IMR-90 (cell line): ENCODE measurements around the gene NKAIN2. TPM values are rescaled to one million over a fixed set of nuclear protein-coding genes. Genes with fewer than 3 reads are reported as not detected.
A peak's percentile ranks its signal among the peaks of the same experiment; 100 is the strongest.

Experiments used
- ATAC-seq: fragments of 200-7000 bp; cut with Tn5 transposase; 2 replicates; pipeline ENCODE4 v1.9.1; 2020; ENCODE audit warnings: low read depth, mild to moderate bottlenecking, moderate library complexity
- BruUV-seq: library from RNA; stranded (reverse); fragments of 400-500 nt; replicated peaks from 2 replicates; lab custom pipeline; 2021; lab: Mats Ljungman, UMichigan
- CTCF ChIA-PET: fragments of 300-600 bp; formaldehyde crosslinking; extraction: SDS; loops from one replicate; lab custom pipeline; 2021; ENCODE audit warnings: antibody characterized with exemption; lab: Yijun Ruan, JAX
- POLR2A ChIA-PET: fragments of 300-600 bp; sonication (Branson Sonifier 250); formaldehyde crosslinking; loops from one replicate; lab custom pipeline; 2022; ENCODE audit warnings: antibody characterized with exemption; ENCODE audit not compliant: unreplicated experiment; lab: Charles Lee
- DNase-seq: peaks from one replicate; pipeline ENCODE4 v3.0.0; 2013
- H2AFZ ChIP-seq: replicated peaks from 2 replicates; pipeline ENCODE3; 2013; ENCODE audit warnings: low read length, mild to moderate bottlenecking; ENCODE audit not compliant: poor library complexity
- H2AK5ac ChIP-seq: 2 replicates; pipeline ENCODE4 v1.6.1; 2013; ENCODE audit warnings: low read depth, low read length, inconsistent platforms
- H2AK9ac ChIP-seq: replicated peaks from 2 replicates; pipeline ENCODE3; 2013; ENCODE audit warnings: mild to moderate bottlenecking, low read depth, low read length, moderate library complexity; ENCODE audit not compliant: poor library complexity
- H2BK120ac ChIP-seq: 2 replicates; pipeline ENCODE4 v1.6.1; 2013; ENCODE audit warnings: low read depth, low read length, inconsistent platforms
- H2BK15ac ChIP-seq: 3 replicates; pipeline ENCODE4 v1.6.1; 2013; ENCODE audit warnings: low read depth, low read length, inconsistent platforms
- H2BK20ac ChIP-seq: 2 replicates; pipeline ENCODE4 v1.6.1; 2013; ENCODE audit warnings: low read depth, mild to moderate bottlenecking, inconsistent platforms, low read length, moderate library complexity
- H2BK5ac ChIP-seq: 2 replicates; pipeline ENCODE4 v1.6.1; 2013; ENCODE audit warnings: mild to moderate bottlenecking, low read depth, low read length, inconsistent platforms; ENCODE audit not compliant: poor library complexity, severe bottlenecking
- H3K14ac ChIP-seq: replicated peaks from 2 replicates; pipeline ENCODE4 v1.6.1; 2013; ENCODE audit warnings: low read depth, low read length, inconsistent platforms
- H3K18ac ChIP-seq: 2 replicates; pipeline ENCODE4 v1.6.1; 2013; ENCODE audit warnings: low read depth, low read length, control low read depth
- H3K23ac ChIP-seq: 2 replicates; pipeline ENCODE4 v1.6.1; 2013; ENCODE audit warnings: low read depth, low read length, inconsistent platforms
- H3K27ac ChIP-seq: 2 replicates; pipeline ENCODE4 v1.5.1; 2013; ENCODE audit warnings: mild to moderate bottlenecking, control low read depth, low read length; ENCODE audit not compliant: insufficient read depth
- H3K27me3 ChIP-seq: 2 replicates; pipeline ENCODE4 v1.6.1; 2013; ENCODE audit warnings: low read length; ENCODE audit not compliant: control insufficient read depth, insufficient read depth
- H3K36me3 ChIP-seq: 2 replicates; pipeline ENCODE4 v1.6.1; 2013; ENCODE audit warnings: low read length, mixed read lengths; ENCODE audit not compliant: control insufficient read depth, insufficient read depth
- H3K4ac ChIP-seq: 2 replicates; pipeline ENCODE4 v1.6.1; 2013; ENCODE audit warnings: low read depth, low read length, inconsistent platforms
- H3K4me1 ChIP-seq: 2 replicates; pipeline ENCODE4 v1.6.1; 2013; ENCODE audit warnings: low read length, mixed read lengths; ENCODE audit not compliant: control insufficient read depth, insufficient read depth
- H3K4me2 ChIP-seq: 2 replicates; pipeline ENCODE4 v1.6.1; 2013; ENCODE audit warnings: low read depth, mild to moderate bottlenecking, control low read depth, low read length, moderate library complexity
- H3K4me3 ChIP-seq: 2 replicates; pipeline ENCODE4 v1.5.1; 2013; ENCODE audit warnings: low read depth, mild to moderate bottlenecking, control low read depth, low read length, moderate library complexity; ENCODE audit not compliant: insufficient read depth
- H3K56ac ChIP-seq: 2 replicates; pipeline ENCODE4 v1.6.1; 2013; ENCODE audit warnings: low read length, inconsistent platforms; ENCODE audit not compliant: insufficient read depth; ENCODE audit errors: extremely low read depth
- H3K79me1 ChIP-seq, 2 experiments: 2 replicates each; pipeline ENCODE4 v1.6.1; 2013; ENCODE audit warnings: low read length in 2 of 2, inconsistent platforms in 1 of 2, low read depth in 1 of 2
- H3K9ac ChIP-seq: 2 replicates; pipeline ENCODE4 v1.6.1; 2013; ENCODE audit warnings: low read depth, low read length, control low read depth
- H3K9me1 ChIP-seq: 2 replicates; pipeline ENCODE4 v1.6.1; 2013; ENCODE audit warnings: low read length, inconsistent platforms; ENCODE audit not compliant: insufficient read depth
- H3K9me3 ChIP-seq: 2 replicates; pipeline ENCODE4 v1.6.1; 2013; ENCODE audit warnings: low read length; ENCODE audit not compliant: control insufficient read depth, insufficient read depth
- H4K20me1 ChIP-seq: 2 replicates; pipeline ENCODE4 v1.6.1; 2013; ENCODE audit warnings: low read length, inconsistent platforms; ENCODE audit not compliant: insufficient read depth
- H4K5ac ChIP-seq: 2 replicates; pipeline ENCODE4 v1.6.1; 2013; ENCODE audit warnings: mild to moderate bottlenecking, low read depth, low read length, control low read depth
- H4K8ac ChIP-seq, 2 experiments: 2 replicates each; pipeline ENCODE4 v1.6.1; 2013; ENCODE audit warnings: low read depth in 2 of 2, low read length in 2 of 2, control low read depth in 1 of 2, inconsistent platforms in 1 of 2
- H4K91ac ChIP-seq: 2 replicates; pipeline ENCODE4 v1.6.1; 2013; ENCODE audit warnings: low read depth, low read length, inconsistent platforms; ENCODE audit not compliant: insufficient read depth
- NFE2L2 ChIP-seq: fragments of 150-350 bp; IDR thresholded peaks from 2 replicates; pipeline ENCODE4 v1.6.1; 2016; ENCODE audit warnings: low read depth, mild to moderate bottlenecking, low read length
- RAD21 ChIP-seq: IDR thresholded peaks from 2 replicates; pipeline ENCODE4 v1.6.1; 2012; ENCODE audit warnings: low read length, improper control_type of control experiment
- SMC3 ChIP-seq: fragments of 150-350 bp; IDR thresholded peaks from 2 replicates; pipeline ENCODE4 v1.6.1; 2016; ENCODE audit warnings: low read depth, mild to moderate bottlenecking, antibody characterized with exemption, low read length, moderate library complexity
- WGBS, 2 experiments: methylation state at CpG; one replicate each; pipeline versions ENCODE4 v1.1.5 to v1.1.7; 2013; ENCODE audit warnings: missing lambda C conversion rate in 2 of 2; ENCODE audit not compliant: insufficient read length in 1 of 2; ENCODE audit errors: extremely low coverage in 2 of 2; 5-methylcytosine and 5-hydroxymethylcytosine counted together
- dilution Hi-C: fragments of 300-500 bp; cut with HindIII; formaldehyde crosslinking; loops from one replicate; pipeline ENCODE4 v1.14.3; 2018; ENCODE audit warnings: low sequenced_read_pairs; ENCODE audit not compliant: unreplicated experiment
- in situ Hi-C: fragments of 300-500 bp; cut with MboI; formaldehyde crosslinking; loops from 3 replicates; pipeline ENCODE4 v1.14.3; 2019; ENCODE audit warnings: low sequenced_read_pairs, inconsistent platforms, mixed read lengths
- intact Hi-C: fragments of 100-400 bp; cut with micrococcal nuclease; formaldehyde crosslinking; loops from 2 replicates; pipeline ENCODE4 v1.10.0; 2022
- polyA plus RNA-seq, 3 experiments: library from polyadenylated mRNA; depleted of rRNA; stranded (reverse); fragments of >200 nt; gene quantifications; 2 replicates each; pipeline ENCODE4 v1.2.3, GENCODE V29; 2012; ENCODE audit warnings: low replicate concordance in 1 of 3
- total RNA-seq: library from RNA; depleted of rRNA; stranded (reverse); fragments of >200 nt; gene quantifications from 2 replicates; pipeline ENCODE4 v1.2.3, GENCODE V29; 2012
- TF ChIP-seq, protein P1 (sequence below): conservative IDR thresholded peaks from 2 replicates; pipeline ENCODE4 v1.5.1; 2012; ENCODE audit warnings: mild to moderate bottlenecking, low read depth, low read length, improper control_type of control experiment
- TF ChIP-seq, protein P2 (sequence below): fragments of 150-350 bp; IDR thresholded peaks from 2 replicates; pipeline ENCODE4 v1.6.1; 2016; ENCODE audit warnings: low read depth, mild to moderate bottlenecking, low read length, moderate library complexity, borderline replicate concordance

The NKAIN2 gene
- total and polyA plus RNA-seq, 2 of the 4 experiments (the other 2 are of a cell fraction): not detected

DNA sequence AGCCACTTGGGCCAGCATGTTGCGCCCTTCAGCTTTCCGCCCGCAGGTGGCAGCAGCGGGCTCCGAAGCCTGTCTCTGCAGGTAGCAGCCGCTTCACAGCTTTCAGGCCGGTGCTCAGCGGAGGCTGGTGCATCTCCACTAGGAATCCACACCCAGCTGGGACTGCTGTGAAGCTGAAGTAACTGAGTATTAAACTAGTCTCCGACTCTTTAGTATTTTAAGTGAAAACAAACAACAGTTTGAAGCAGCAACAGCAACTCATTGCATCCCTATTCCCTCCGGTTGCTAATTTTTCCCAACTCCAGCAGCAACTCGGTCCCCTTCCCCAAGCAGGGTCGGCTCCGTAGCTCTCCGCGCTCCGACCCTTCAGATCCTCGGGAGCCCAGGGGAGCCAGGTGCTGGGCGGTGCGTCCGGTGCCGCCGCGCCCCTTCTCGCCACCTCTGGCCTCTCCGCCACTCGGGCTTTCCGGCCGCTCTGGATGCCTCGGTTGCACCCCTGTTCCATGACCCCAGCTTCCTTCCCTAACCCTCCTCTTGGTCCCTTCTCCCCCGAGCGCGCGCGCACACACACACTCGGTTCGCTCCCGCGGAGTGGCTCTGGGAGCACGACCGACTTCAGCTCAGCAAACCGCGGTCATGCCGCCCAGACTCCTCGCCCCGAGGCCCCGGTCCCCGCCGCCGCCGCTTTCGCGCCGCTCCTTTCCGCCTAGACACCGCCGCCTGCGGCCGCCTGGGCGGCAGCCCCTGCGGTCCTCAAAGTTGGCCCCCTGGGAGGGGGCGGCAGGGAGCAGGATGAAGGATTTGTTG is 765 bp upstream of the NKAIN2 start:
- CTCF ChIA-PET: interaction anchor here (0.6 to 1.4 kb wide), 12 partner anchors 12 to 1315 kb away, joined by 3 to 7 read pairs (median 3); no protein-coding TSS in a partner anchor
- TF ChIP-seq, protein P1, sequence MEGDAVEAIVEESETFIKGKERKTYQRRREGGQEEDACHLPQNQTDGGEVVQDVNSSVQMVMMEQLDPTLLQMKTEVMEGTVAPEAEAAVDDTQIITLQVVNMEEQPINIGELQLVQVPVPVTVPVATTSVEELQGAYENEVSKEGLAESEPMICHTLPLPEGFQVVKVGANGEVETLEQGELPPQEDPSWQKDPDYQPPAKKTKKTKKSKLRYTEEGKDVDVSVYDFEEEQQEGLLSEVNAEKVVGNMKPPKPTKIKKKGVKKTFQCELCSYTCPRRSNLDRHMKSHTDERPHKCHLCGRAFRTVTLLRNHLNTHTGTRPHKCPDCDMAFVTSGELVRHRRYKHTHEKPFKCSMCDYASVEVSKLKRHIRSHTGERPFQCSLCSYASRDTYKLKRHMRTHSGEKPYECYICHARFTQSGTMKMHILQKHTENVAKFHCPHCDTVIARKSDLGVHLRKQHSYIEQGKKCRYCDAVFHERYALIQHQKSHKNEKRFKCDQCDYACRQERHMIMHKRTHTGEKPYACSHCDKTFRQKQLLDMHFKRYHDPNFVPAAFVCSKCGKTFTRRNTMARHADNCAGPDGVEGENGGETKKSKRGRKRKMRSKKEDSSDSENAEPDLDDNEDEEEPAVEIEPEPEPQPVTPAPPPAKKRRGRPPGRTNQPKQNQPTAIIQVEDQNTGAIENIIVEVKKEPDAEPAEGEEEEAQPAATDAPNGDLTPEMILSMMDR: peak; percentile 81
- peak; percentile 78 for TF ChIP-seq RAD21
- no peak for TF ChIP-seq NFE2L2
- TF ChIP-seq SMC3: peak; percentile 84
- TF ChIP-seq, protein P2, sequence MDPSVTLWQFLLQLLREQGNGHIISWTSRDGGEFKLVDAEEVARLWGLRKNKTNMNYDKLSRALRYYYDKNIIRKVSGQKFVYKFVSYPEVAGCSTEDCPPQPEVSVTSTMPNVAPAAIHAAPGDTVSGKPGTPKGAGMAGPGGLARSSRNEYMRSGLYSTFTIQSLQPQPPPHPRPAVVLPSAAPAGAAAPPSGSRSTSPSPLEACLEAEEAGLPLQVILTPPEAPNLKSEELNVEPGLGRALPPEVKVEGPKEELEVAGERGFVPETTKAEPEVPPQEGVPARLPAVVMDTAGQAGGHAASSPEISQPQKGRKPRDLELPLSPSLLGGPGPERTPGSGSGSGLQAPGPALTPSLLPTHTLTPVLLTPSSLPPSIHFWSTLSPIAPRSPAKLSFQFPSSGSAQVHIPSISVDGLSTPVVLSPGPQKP: no peak
- no peak overlapping the region for H2BK20ac ChIP-seq
- H3K4me3 ChIP-seq: peak overlapping the region; percentile 37
- peak overlapping the region; percentile 62 for H3K4me2 ChIP-seq
- H3K14ac ChIP-seq: no peak overlapping the region
- H2AK5ac ChIP-seq: no peak overlapping the region
- H3K56ac ChIP-seq: no peak overlapping the region
- in situ Hi-C loops (loop anchor here (10.0 kb wide), 1 partner anchor 162 kb away; no protein-coding TSS in a partner anchor), intact Hi-C loops (loop anchor here (1.0 kb wide), 3 partner anchors 163 to 1051 kb away; no protein-coding TSS in a partner anchor), dilution Hi-C loops (no loop called here)
- ATAC-seq: peak; percentile 97
- no peak overlapping the region for H2BK5ac ChIP-seq
- H3K23ac ChIP-seq: no peak overlapping the region
- DNase-seq: peak; percentile 54
- H3K9me1 ChIP-seq: no peaks in the 10 kb centered on the region
- H4K20me1 ChIP-seq: no peaks in the 10 kb centered on the region
- BruUV-seq: no TSS peak
- H3K79me1 ChIP-seq: no peaks in the 10 kb centered on the region
- H3K4me1 ChIP-seq: peaks cover 2% of the 10 kb centered on the region; the same call in 1 of the 2 replicates
- no peak overlapping the region for H3K18ac ChIP-seq
- H3K4ac ChIP-seq: no peak overlapping the region
- no peak overlapping the region for H3K27ac ChIP-seq
- no peak overlapping the region for H4K8ac ChIP-seq
- H2AK9ac ChIP-seq: no peak overlapping the region
- no peak overlapping the region for H3K9ac ChIP-seq
- no peak overlapping the region for H2BK15ac ChIP-seq
- no peak overlapping the region for H4K91ac ChIP-seq
- H3K36me3 ChIP-seq: no peaks in the 10 kb centered on the region
- H3K27me3 ChIP-seq: peaks cover 11% of the 10 kb centered on the region
- H3K9me3 ChIP-seq: no peaks in the 10 kb centered on the region
- no peak overlapping the region for H2BK120ac ChIP-seq
- peak overlapping the region; percentile 71 for H2AFZ ChIP-seq
- WGBS, 2 experiments: 0% methylated on average over 7 of the region's 61 CpGs; no CpG with 5 or more reads in 1 of the 2 experiments
- POLR2A ChIA-PET: no interaction called here
- no peak overlapping the region for H4K5ac ChIP-seq
